ENCODE measurements around the gene LCTL.
"Not testable (repeated sequence)": the region's sequence is repeated elsewhere in the genome, so short reads cannot be mapped to it uniquely, and the experiment has no call there.

Gene LCTL

DNA sequence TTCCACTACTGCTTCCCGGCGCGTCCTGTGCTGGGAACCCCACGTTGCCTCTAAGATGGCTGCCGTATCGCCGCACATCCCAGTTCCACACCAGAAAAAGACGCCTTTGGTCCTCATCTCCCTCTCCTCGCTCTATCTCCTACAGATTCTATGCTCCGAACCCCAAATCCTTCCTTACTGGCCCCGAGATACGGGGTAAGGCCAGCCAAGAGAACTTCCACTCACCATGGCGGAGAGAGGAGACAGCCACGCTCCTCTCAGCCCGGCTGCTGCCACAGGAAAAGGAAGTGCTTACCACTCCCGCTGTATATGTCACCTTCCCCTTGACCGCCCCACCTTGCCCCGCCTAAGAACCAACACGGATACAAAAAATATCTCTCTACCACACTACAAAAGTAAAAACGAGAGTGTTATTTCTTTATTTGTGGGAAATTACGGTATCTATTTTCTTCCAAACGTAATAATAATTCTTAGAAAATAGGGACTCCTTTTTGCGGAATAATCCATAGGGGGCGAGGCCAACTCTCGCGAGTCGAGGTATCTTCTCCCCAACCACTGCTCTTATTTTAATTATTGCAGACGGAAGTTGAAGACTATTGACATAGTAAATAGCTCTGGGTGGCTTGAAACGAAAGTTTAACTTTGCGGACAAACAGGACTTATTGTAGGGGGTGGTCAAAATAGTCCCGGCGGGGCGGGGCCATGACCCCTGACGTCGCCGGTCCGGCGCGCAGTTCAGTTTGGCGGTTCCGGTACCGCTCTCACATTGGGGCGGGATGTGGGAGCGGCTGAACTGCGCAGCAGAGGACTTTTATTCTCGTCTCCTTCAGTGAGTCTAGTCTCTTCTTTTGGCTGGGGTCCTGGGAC lies 61.0 kb downstream of the LCTL start, which contains the start of the genes RPL4 and ZWILCH:
Gene RPL4, minus strand, starts transcription at position 293 of the 867 bp plus-strand sequence. Its CDS starts 65 bp downstream, at position 228.
Gene ZWILCH, plus strand, starts transcription at position 764 of the 867 bp plus-strand sequence. Its CDS starts 13 bp downstream, at position 777.
- TF ChIP-seq, protein P1, sequence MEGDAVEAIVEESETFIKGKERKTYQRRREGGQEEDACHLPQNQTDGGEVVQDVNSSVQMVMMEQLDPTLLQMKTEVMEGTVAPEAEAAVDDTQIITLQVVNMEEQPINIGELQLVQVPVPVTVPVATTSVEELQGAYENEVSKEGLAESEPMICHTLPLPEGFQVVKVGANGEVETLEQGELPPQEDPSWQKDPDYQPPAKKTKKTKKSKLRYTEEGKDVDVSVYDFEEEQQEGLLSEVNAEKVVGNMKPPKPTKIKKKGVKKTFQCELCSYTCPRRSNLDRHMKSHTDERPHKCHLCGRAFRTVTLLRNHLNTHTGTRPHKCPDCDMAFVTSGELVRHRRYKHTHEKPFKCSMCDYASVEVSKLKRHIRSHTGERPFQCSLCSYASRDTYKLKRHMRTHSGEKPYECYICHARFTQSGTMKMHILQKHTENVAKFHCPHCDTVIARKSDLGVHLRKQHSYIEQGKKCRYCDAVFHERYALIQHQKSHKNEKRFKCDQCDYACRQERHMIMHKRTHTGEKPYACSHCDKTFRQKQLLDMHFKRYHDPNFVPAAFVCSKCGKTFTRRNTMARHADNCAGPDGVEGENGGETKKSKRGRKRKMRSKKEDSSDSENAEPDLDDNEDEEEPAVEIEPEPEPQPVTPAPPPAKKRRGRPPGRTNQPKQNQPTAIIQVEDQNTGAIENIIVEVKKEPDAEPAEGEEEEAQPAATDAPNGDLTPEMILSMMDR (IDR thresholded peaks at IDR 0.05; ENCODE audit: low read depth, low read length, missing control alignments), result no peak
- H3K4me3 ChIP-seq (ENCODE audit: low read depth, low read length), result peak within 1 kb of the TSS; percentile 80
- peak; percentile 89 for DNase-seq (ENCODE audit: low read depth)

DNA sequence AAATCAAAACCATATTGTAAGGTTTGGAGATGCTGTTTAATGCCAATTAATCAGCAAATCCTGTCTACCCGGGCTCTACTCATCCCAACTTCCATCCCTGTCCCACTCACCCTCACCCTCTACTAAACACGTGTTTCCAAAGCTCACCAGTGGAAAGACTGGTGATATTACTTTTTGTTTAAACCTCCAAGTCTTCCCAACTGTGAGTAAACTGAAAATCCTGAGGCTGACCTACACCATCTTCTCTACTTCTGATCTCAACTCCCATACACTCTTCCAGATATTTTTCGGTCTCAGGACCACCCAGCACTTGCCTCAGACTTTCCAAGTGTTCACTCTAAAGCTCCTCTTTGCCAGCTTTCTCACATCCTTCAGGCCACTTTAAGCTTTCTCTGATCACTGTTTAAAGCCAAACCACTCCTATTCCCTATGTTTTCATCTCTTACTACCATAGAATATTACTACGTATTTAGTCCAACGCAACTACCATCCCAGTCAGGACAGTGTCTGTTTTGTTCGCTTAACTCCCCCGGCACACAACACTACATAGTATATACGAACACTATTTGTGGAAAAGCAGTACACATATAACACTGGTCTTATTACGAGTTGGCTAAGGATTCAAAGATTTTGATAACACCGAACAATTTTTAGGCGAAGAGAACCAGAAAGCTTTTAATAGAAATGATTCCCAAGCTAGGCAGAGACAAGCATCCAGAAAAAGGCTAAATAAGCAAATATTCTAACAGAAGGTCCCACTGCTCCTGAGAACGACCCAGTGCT lies 61.8 kb downstream of the LCTL start:
- TF ChIP-seq, protein P1 (IDR thresholded peaks at IDR 0.05; ENCODE audit: low read depth, low read length, missing control alignments), result no peak
- no peak for DNase-seq (ENCODE audit: low read depth)
- peak overlapping the region; percentile 80 for H3K4me3 ChIP-seq (ENCODE audit: low read depth, low read length)

DNA sequence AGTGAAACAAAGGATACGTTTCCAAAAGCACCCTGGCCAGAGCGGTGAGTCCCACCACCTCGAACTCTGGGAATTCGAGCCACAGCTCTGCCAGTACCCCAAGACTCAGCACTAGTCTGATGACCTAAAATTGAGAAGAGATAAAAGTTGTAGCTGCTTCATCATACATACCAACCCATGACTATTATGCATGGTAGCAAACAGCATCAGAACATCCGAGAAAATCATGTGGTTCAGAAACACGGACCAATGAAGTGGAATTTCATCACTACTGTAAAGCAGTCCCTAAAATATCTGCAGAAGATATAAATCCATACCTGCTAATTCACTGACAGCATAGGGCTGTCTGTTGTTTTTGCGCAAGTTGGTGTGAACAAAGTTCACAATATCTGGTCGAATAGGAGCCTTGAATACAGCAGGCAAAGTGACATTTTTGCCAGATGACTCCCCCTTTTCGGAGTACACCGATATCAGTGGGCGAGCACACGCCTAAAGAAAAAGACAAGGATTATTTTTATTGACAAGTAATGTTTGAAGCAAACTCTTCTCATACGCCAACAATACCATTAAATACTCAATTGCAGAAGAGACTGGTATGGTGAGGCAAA lies 62.7 kb downstream of the LCTL start:
- H3K4me3 ChIP-seq (ENCODE audit: low read depth, low read length), result peak overlapping the region; percentile 80
- not testable (repeated sequence) for DNase-seq (ENCODE audit: low read depth)

DNA sequence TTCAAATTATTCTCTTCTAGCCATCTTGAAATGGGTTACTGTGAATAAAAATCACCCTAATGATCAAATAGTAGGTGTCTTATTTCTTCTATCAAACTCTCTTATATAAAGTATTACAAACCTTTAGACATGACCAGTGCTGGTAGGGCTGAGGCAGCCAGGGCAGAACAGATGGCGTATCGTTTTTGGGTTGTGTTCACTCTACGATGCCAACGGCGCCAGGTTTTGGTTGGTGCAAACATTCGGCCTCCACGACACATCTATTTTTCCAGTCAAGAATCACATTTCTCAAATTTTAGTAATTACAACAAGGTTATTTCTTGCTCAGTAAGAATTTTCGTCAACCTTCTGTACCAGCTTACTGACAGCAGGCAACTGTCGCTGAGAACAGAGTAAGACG lies 63.3 kb downstream of the LCTL start:
- DNase-seq (ENCODE audit: low read depth), result no peak
- peak overlapping the region; percentile 80 for H3K4me3 ChIP-seq (ENCODE audit: low read depth, low read length)
- TF ChIP-seq, protein P1 (IDR thresholded peaks at IDR 0.05; ENCODE audit: low read depth, low read length, missing control alignments), result no peak

DNA sequence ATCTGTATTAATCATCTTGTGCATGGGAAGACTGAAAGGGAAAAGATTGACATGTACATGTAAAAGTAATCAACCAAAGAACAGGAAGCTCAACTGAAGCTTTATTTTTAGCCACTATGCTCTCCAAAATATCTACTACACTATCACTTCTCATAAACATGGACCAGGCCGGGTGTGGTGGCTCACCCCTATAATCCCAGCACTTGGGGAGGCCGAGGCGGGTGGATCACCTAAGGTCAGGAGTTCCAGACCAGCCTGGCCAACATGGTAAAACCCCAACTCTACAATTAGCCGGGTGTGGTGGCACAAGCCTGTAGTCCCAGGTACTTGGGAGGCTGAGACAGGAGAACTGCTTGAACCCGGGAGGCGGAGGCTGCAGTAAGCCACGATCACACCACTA lies 65.5 kb downstream of the LCTL start:
- H3K4me3 ChIP-seq (ENCODE audit: low read depth, low read length); DNase-seq (ENCODE audit: low read depth): not testable (repeated sequence)

DNA sequence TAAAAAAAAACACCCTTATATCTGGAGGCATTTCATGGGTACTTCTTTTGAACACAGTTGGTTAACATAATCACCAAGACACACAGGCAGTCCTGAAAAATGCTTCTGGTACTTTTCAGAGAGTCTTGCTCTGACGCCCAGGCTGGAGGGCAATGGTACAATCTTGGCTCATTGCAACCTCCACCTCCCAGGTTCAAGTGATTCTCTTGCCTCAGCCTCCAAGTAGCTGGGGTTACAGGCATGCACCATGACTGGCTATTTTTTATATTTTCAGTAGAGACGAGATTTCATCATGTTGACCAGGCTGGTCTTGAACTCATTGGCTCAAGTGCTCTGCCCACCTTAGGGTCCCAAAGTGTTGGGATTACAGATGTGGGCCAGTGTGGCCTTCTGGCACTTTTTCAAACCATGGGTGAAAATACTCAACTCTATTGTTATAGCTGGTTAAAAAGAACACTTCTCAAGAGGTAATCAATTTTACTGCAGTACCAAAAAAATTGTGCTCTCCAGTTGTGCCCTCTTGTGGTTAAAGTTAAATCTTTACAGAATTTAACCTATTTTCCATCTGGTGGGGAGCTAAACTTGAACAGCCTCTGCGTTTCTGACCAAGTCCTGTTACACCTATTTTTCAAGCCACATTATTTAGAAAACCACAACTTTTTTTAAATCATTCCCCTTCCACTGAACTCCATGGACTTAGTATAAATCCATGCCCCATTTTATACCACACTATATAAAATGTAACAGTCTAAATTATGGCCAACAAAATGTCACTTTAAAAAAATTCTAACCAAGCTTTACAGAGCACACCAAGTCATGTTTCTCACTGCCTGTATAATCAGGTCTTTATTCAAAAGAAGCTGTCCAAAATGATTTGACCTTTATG lies 67.1 kb downstream of the LCTL start:
- DNase-seq (ENCODE audit: low read depth), result no peak
- TF ChIP-seq, protein P1 (IDR thresholded peaks at IDR 0.05; ENCODE audit: low read depth, low read length, missing control alignments), result peak; percentile 30
- no peak overlapping the region for H3K4me3 ChIP-seq (ENCODE audit: low read depth, low read length)

Measured in GM12864 (cell line).